Myocyte (in vitro differentiated cells): ENCODE data around the gene S1PR3. TPM values are rescaled to one million over a fixed set of nuclear protein-coding genes. Genes with fewer than 3 reads are reported as not detected.
A peak's percentile ranks its signal among the peaks of the same experiment; 100 is the strongest.

Experiments used
- DNase-seq: peaks from one replicate; pipeline ENCODE4 v3.0.0-alpha.2; 2012; ENCODE audit warnings: low read depth
- total RNA-seq: library from RNA; depleted of rRNA; stranded (reverse); fragments of >200 nt; gene quantifications from 2 replicates; pipeline ENCODE4 v1.2.3, GENCODE V29; 2014

Gene S1PR3
- total RNA-seq, 1 donor from 2014 or later: 0.70 TPM

- no peak for DNase-seq
Measured at GRCh38 chr9:88990729-88991065, 571 bp upstream of the S1PR3 start.

- DNase-seq: no peak
Measured at GRCh38 chr9:88992556-88992955, 1.3 kb downstream of the S1PR3 start.

GRCh38 chr9:88993327-88993726 is 2.1 kb downstream of the S1PR3 start:
- no peak for DNase-seq

GRCh38 chr9:88993871-88994460 is 2.7 kb downstream of the S1PR3 start:
- no peak for DNase-seq

GRCh38 chr9:88994469-88995199 is 3.4 kb downstream of the S1PR3 start:
- no peak for DNase-seq

DNA sequence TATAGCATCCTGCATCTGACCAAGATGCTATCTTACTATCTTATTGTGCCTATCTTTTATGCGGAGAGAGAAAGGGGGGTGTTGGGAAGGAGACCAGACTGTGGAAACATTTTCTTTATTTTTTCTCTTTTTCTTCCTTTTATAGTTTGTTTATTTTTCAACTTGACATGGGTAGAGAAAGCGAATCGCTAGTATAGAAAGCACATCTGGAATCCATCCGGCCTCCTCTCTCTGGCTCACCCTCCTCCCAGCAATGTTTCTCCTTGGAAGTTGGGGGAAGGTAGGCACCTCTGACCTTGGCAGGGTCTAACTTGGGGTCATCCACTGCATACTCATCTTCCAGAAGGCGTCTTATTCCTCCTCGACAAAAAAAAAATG is 3.9 kb downstream of the S1PR3 start:
- no peak for DNase-seq

- DNase-seq: no peak
Measured at GRCh38 chr9:88995627-88996026, 4.4 kb downstream of the S1PR3 start.

- DNase-seq: no peak
Measured at GRCh38 chr9:88996046-88996920, 5.0 kb downstream of the S1PR3 start.

- DNase-seq: no peak
Measured at GRCh38 chr9:88996921-88997235, 5.6 kb downstream of the S1PR3 start.

GRCh38 chr9:88997646-88998045 is 6.4 kb downstream of the S1PR3 start:
- DNase-seq: no peak

- DNase-seq: peak; percentile 23
Measured at GRCh38 chr9:88998503-88998902, 7.2 kb downstream of the S1PR3 start.

DNA sequence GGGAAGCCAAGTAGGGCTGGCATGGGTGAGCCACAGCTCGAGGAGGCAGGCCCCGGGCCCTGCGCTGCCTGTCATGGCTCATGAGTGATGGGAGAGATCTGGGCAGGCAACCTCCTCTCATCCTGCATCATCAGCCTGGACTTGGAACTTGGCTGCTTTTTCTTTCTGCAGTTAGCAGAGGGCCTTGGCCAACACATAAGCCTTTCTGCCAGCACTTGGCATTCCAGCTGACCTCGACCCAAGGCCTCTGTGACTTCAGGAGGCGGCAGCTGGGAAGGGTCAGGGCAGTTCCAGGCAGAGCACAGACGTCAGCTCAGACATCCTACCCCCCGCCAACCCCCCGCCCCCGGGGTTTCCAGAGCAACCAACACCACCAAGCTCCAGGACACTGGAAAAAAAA is 7.6 kb downstream of the S1PR3 start:
- DNase-seq: peak; percentile 84

- DNase-seq: peak; percentile 10
Measured at GRCh38 chr9:89000371-89000781, 9.1 kb downstream of the S1PR3 start.

GRCh38 chr9:89000973-89001916 is 10.0 kb downstream of the S1PR3 start:
- peak; percentile 86 for DNase-seq

- DNase-seq: no peak
Measured at GRCh38 chr9:89001917-89002540, 10.8 kb downstream of the S1PR3 start.

DNA sequence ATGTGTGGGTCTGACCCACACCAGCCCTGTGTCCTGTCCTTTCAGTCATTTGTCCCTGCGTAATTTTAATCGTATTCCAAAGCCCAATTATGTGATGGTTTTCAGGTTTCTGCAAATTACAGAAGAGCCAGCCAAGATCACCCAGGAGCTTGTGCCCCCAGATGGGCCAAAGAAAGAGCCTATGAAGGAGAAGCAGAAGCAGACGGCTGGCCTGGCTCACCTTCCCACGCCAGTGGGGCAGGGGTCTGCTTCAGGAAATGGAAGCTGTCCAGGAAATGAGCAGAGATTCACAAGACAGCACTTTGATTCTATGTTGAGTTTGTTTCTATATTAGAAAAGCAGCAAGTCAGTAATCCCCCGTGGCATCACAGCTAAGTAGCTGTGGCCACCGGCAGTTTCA is 11.7 kb downstream of the S1PR3 start:
- no peak for DNase-seq

- no peak for DNase-seq
Measured at GRCh38 chr9:89005323-89005722, 14.1 kb downstream of the S1PR3 start.

DNA sequence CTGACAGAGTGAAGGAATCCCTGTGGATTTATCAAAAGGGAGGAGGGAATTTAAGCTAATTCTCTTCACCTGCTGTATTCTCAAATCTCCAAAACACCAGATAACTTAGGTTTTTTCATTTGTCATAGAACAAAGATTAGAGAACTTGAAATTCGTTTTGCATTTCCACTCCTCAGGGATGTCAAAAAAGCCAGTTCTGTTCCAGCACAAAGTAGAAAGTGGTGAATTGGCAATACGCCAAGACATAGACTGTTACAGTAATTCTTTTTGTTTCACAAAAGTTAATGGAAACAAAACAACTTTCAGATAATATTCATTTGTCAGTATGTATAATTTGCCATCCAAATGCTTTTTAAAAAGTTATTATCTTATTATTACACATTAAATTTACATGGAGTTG is 15.0 kb downstream of the S1PR3 start:
- DNase-seq: no peak

- DNase-seq: no peak
Measured at GRCh38 chr9:89006996-89007967, 16.0 kb downstream of the S1PR3 start.
